ENCODE measurements around the gene RANBP9. TPM values are rescaled to one million over a fixed set of nuclear protein-coding genes. Genes with fewer than 3 reads are reported as not detected.
A peak's percentile ranks its signal among the peaks of the same experiment; 100 is the strongest.

The RANBP9 gene
- total and polyA plus RNA-seq, 2 of the 13 experiments (the other 11 are each of a cell fraction or from before 2014, with no cell fraction given) = 26.6 to 30.6 TPM

- TF ChIP-seq NR0B2 (CRISPR knock-in tag; IDR thresholded peaks at IDR 0.05) (no peak), BHLHE40 (IDR thresholded peaks at IDR 0.05; ENCODE audit: low read length) (peak; percentile 87), CSRNP2 (CRISPR knock-in tag; conservative IDR thresholded peaks at IDR 0.05; ENCODE audit: low read depth) (no peak), NCOA1 (CRISPR knock-in tag; IDR thresholded peaks at IDR 0.05) (no peak), ZXDC (CRISPR knock-in tag; IDR thresholded peaks at IDR 0.05) (no peak), PCBP1 (IDR thresholded peaks at IDR 0.05; ENCODE audit: borderline replicate concordance, low read depth, low read length) (no peak), MTA1 (CRISPR knock-in tag; IDR thresholded peaks at IDR 0.05; ENCODE audit: borderline replicate concordance) (no peak), CERS6 (CRISPR knock-in tag; IDR thresholded peaks at IDR 0.05) (no peak), PLSCR1 (CRISPR knock-in tag; IDR thresholded peaks at IDR 0.05; ENCODE audit: borderline replicate concordance) (no peak), ZUFSP (CRISPR knock-in tag; IDR thresholded peaks at IDR 0.05; ENCODE audit: borderline replicate concordance) (no peak), MNT (IDR thresholded peaks at IDR 0.05) (peak; percentile 49), ZNF263 (CRISPR knock-in tag; IDR thresholded peaks at IDR 0.05) (no peak), REL (CRISPR knock-in tag; conservative IDR thresholded peaks at IDR 0.05) (no peak), SRSF4 (IDR thresholded peaks at IDR 0.05; ENCODE audit: low read depth, low read length, poor library complexity, severe bottlenecking) (no peak), HES4 (CRISPR knock-in tag; IDR thresholded peaks at IDR 0.05; ENCODE audit: borderline replicate concordance) (no peak), CSRNP1 (CRISPR knock-in tag; IDR thresholded peaks at IDR 0.05) (no peak)
These were observed 21.7 kb upstream of the RANBP9 start (continued) for GRCh38 chr6:13733178-13733887.
